H1 (cell line): ENCODE results near the gene CYB561A3. TPM values are rescaled to one million over a fixed set of nuclear protein-coding genes. Genes with fewer than 3 reads are reported as not detected.

ENCODE experiments used
- CTCF ChIA-PET: fragments of 300-600 bp; sonication (Branson Sonifier 250); formaldehyde crosslinking; loops from one replicate; lab custom pipeline; 2021; ENCODE audit not compliant: partially characterized antibody; lab: Charles Lee
- POLR2A ChIA-PET: fragments of 300-600 bp; sonication (Branson Sonifier 250); formaldehyde crosslinking; loops from one replicate; lab custom pipeline; 2021; ENCODE audit warnings: inconsistent platforms; ENCODE audit not compliant: partially characterized antibody; lab: Charles Lee
- DNase-seq, 2 experiments: peaks; one replicate each; pipeline versions ENCODE4 v3.0.0 to v3.0.0-alpha.2; 2010 to 2022; ENCODE audit warnings: low spot score in 2 of 2, low read depth in 1 of 2, mixed read lengths in 1 of 2
- FAIRE-seq: peaks from 2 replicates; lab custom pipeline; 2011; peaks lifted over from hg19 to GRCh38; lab: Jason Lieb, UNC
- H2AFZ ChIP-seq: 2 replicates; pipeline ENCODE4 v1.8.1; 2012; ENCODE audit warnings: low read length, inconsistent platforms
- H2AK5ac ChIP-seq: 2 replicates; pipeline ENCODE4 v1.6.1; 2013; ENCODE audit warnings: low read depth, low read length
- H2BK120ac ChIP-seq: replicated peaks from 2 replicates; pipeline ENCODE3; 2013; ENCODE audit warnings: low read depth, low read length, inconsistent platforms
- H2BK12ac ChIP-seq: 2 replicates; pipeline ENCODE4 v1.6.1; 2013; ENCODE audit warnings: low read depth, low read length
- H2BK15ac ChIP-seq: 2 replicates; pipeline ENCODE4 v1.6.1; 2013; ENCODE audit warnings: low read length
- H2BK20ac ChIP-seq: 2 replicates; pipeline ENCODE4 v1.6.1; 2013; ENCODE audit warnings: low read length
- H2BK5ac ChIP-seq: 2 replicates; pipeline ENCODE4 v1.6.1; 2013; ENCODE audit warnings: low read depth, low read length
- H3K14ac ChIP-seq: 2 replicates; pipeline ENCODE4 v1.6.1; 2013; ENCODE audit warnings: inconsistent platforms; ENCODE audit not compliant: insufficient read length
- H3K18ac ChIP-seq: 2 replicates; pipeline ENCODE4 v1.6.1; 2013; ENCODE audit warnings: low read length; ENCODE audit errors: extremely low read depth
- H3K23ac ChIP-seq: 2 replicates; pipeline ENCODE4 v1.6.1; 2013; ENCODE audit warnings: inconsistent platforms; ENCODE audit not compliant: insufficient read length
- H3K23me2 ChIP-seq: 2 replicates; pipeline ENCODE4 v1.6.1; 2013; ENCODE audit warnings: low read depth, low read length
- H3K27ac ChIP-seq: 2 replicates; pipeline ENCODE4 v1.6.1; 2011; ENCODE audit warnings: low read depth, low read length, inconsistent platforms
- H3K27me3 ChIP-seq, 4 experiments: replicated peaks in 1 of 4; 1 replicate in 1 of 4; 2 replicates in 3 of 4; pipeline versions ENCODE4 v1.6.1 to v1.8.1; 2011 to 2013; ENCODE audit warnings: low read length in 3 of 4, mild to moderate bottlenecking in 3 of 4, inconsistent platforms in 2 of 4, mixed read lengths in 2 of 4, moderate library complexity in 1 of 4; ENCODE audit not compliant: control insufficient read depth in 3 of 4, insufficient read depth in 3 of 4; ENCODE audit errors: extremely low read depth in 1 of 4
- H3K36me3 ChIP-seq, 4 experiments: 2 replicates each; pipeline versions ENCODE4 v1.6.1 to v1.8.1; 2011 to 2013; ENCODE audit warnings: mild to moderate bottlenecking in 4 of 4, low read length in 3 of 4, moderate library complexity in 2 of 4, control low read depth in 1 of 4, inconsistent platforms in 1 of 4; ENCODE audit not compliant: insufficient read depth in 4 of 4, control insufficient read depth in 2 of 4
- H3K4ac ChIP-seq: replicated peaks from 2 replicates; pipeline ENCODE3; 2013; ENCODE audit warnings: low read length, low read depth, mixed read lengths, inconsistent platforms; ENCODE audit not compliant: insufficient read length
- H3K4me1 ChIP-seq, 4 experiments: replicated peaks in 1 of 4; 1 replicate in 1 of 4; 2 replicates in 3 of 4; pipeline versions ENCODE4 v1.6.1 to v1.8.1; 2011 to 2013; ENCODE audit warnings: low read length in 3 of 4, inconsistent platforms in 2 of 4, mixed read lengths in 1 of 4; ENCODE audit not compliant: insufficient read depth in 4 of 4, control insufficient read depth in 3 of 4
- H3K4me2 ChIP-seq, 2 experiments: 2 replicates each; pipeline versions ENCODE4 v1.6.1 to v1.8.1; 2011 to 2013; ENCODE audit warnings: low read depth in 2 of 2, low read length in 2 of 2, control low read depth in 1 of 2, inconsistent platforms in 1 of 2, mild to moderate bottlenecking in 1 of 2; ENCODE audit not compliant: insufficient read depth in 1 of 2
- H3K4me3 ChIP-seq, 4 experiments: fragments of 200-600, 300-600 bp in 1 of 4; sonication (generic), shearing (Covaris generic), sonication (Bioruptor Twin) in 1 of 4; 2 replicates each; pipeline versions ENCODE4 v1.5.1 to v1.8.1; 2011 to 2016; ENCODE audit warnings: low read length in 4 of 4, low read depth in 3 of 4, control low read depth in 2 of 4, inconsistent platforms in 2 of 4, mild to moderate bottlenecking in 2 of 4, mixed read lengths in 1 of 4, moderate library complexity in 1 of 4; ENCODE audit not compliant: insufficient read depth in 2 of 4; ENCODE audit errors: extremely low read depth in 1 of 4
- H3K56ac ChIP-seq: replicated peaks from 2 replicates; pipeline ENCODE3; 2013; ENCODE audit warnings: low read depth, mild to moderate bottlenecking, mixed read lengths, low read length, inconsistent platforms; ENCODE audit not compliant: insufficient read length
- H3K79me1 ChIP-seq: 2 replicates; pipeline ENCODE4 v1.6.1; 2013; ENCODE audit warnings: low read depth, low read length, control low read depth
- H3K79me2 ChIP-seq, 2 experiments: 2 replicates each; pipeline versions ENCODE4 v1.6.1 to v1.8.1; 2012 to 2013; ENCODE audit warnings: low read length in 2 of 2, mild to moderate bottlenecking in 2 of 2, inconsistent platforms in 1 of 2; ENCODE audit not compliant: insufficient read depth in 2 of 2, control insufficient read depth in 1 of 2
- H3K9ac ChIP-seq, 4 experiments: replicated peaks in 1 of 4; 1 replicate in 1 of 4; 2 replicates in 3 of 4; pipeline versions ENCODE4 v1.6.1 to v1.8.1; 2011 to 2013; ENCODE audit warnings: low read depth in 3 of 4, low read length in 3 of 4, control low read depth in 2 of 4, mild to moderate bottlenecking in 2 of 4, moderate library complexity in 2 of 4, inconsistent platforms in 1 of 4; ENCODE audit errors: extremely low read depth in 1 of 4
- H3K9me3 ChIP-seq, 2 experiments: 2 replicates each; pipeline versions ENCODE4 v1.6.1 to v1.8.1; 2012 to 2013; ENCODE audit warnings: mild to moderate bottlenecking in 2 of 2, moderate library complexity in 2 of 2, control low read depth in 1 of 2, inconsistent platforms in 1 of 2, low read depth in 1 of 2, low read length in 1 of 2, mixed read lengths in 1 of 2; ENCODE audit not compliant: insufficient read depth in 2 of 2
- H4K20me1 ChIP-seq, 2 experiments: replicated peaks in 1 of 2; 2 replicates each; pipeline versions ENCODE3 to v1.8.1; 2011 to 2013; ENCODE audit warnings: inconsistent platforms in 2 of 2, low read length in 2 of 2, mild to moderate bottlenecking in 1 of 2; ENCODE audit not compliant: insufficient read depth in 2 of 2, control insufficient read depth in 1 of 2
- H4K5ac ChIP-seq: 2 replicates; pipeline ENCODE4 v1.6.1; 2013; ENCODE audit warnings: low read length, low read depth, mixed read lengths, inconsistent platforms; ENCODE audit not compliant: insufficient read length
- H4K8ac ChIP-seq: 2 replicates; pipeline ENCODE4 v1.8.0; 2013; ENCODE audit warnings: mild to moderate bottlenecking, moderate library complexity, low read length, inconsistent platforms; ENCODE audit not compliant: insufficient read depth; ENCODE audit errors: extremely low read depth
- H4K91ac ChIP-seq: replicated peaks from 2 replicates; pipeline ENCODE3; 2013; ENCODE audit warnings: low read length, mixed read lengths, inconsistent platforms; ENCODE audit not compliant: insufficient read length
- CHD1 ChIP-seq: IDR thresholded peaks from 2 replicates; pipeline ENCODE4 v1.6.1; 2012; ENCODE audit warnings: low read depth, low read length, improper control_type of control experiment
- EZH2 ChIP-seq: fragments of 200-600 bp; sonication (generic); IDR thresholded peaks from 2 replicates; pipeline ENCODE4 v1.7.1; 2012; ENCODE audit warnings: low read depth, mild to moderate bottlenecking, moderate library complexity, low read length, inconsistent platforms; ENCODE audit not compliant: severe bottlenecking
- KDM1A ChIP-seq: fragments of 200-600, 300-600 bp; sonication (generic); IDR thresholded peaks from 2 replicates; pipeline ENCODE4 v1.7.1; 2016; ENCODE audit warnings: mild to moderate bottlenecking, low read length, borderline replicate concordance
- SAP30 ChIP-seq: fragments of 300-600 bp; sonication (generic); IDR thresholded peaks from 2 replicates; pipeline ENCODE4 v1.7.1; 2012; ENCODE audit warnings: low read length, moderate library complexity, mild to moderate bottlenecking, inconsistent platforms; ENCODE audit not compliant: insufficient read depth, insufficient replicate concordance
- TAF1 ChIP-seq: IDR thresholded peaks from 2 replicates; pipeline ENCODE4 v1.6.1; 2011; ENCODE audit warnings: mild to moderate bottlenecking, low read depth, low read length
- WGBS, 2 experiments: shearing (Covaris generic) in 1 of 2; methylation state at CpG; one replicate each; pipeline versions ENCODE4 v1.1.6 to v1.1.7; 2013 to 2015; ENCODE audit warnings: low lambda C conversion rate in 2 of 2, mixed read lengths in 2 of 2, inconsistent platforms in 1 of 2, low coverage in 1 of 2, missing lambda C conversion rate in 1 of 2; ENCODE audit not compliant: insufficient replicate concordance in 2 of 2, insufficient coverage in 1 of 2, insufficient read length in 1 of 2; ENCODE audit errors: extremely low coverage in 1 of 2, missing lambda C conversion rate in 1 of 2; 5-methylcytosine and 5-hydroxymethylcytosine counted together
- polyA plus RNA-seq, 7 experiments: library from polyadenylated mRNA; depleted of rRNA in 3 of 7; stranded (reverse) in 5 of 7; unstranded in 2 of 7; fragments of >200 nt in 5 of 7; fragments of 200-250 nt in 2 of 7; gene quantifications; 1 replicate in 5 of 7; 2 replicates in 1 of 7; 4 replicates in 1 of 7; pipeline versions ENCODE4 v1.2.1 to v1.2.3, GENCODE V29; 2011 to 2013; ENCODE audit warnings: missing spikeins in 2 of 7, mixed read lengths in 2 of 7
- total RNA-seq: library from RNA; stranded (reverse); fragmentation: NEBNext Ultra II Directional; extraction: Animal tissue kit (Norgen Biotek cat#: 25700); gene quantifications from 2 replicates; pipeline ENCODE4 v1.2.1, GENCODE V29; 2021
- TF ChIP-seq, protein P1 (sequence below): IDR thresholded peaks from 2 replicates; pipeline ENCODE4 v1.6.1; 2012; ENCODE audit warnings: inconsistent platforms

CYB561A3 gene
- total and polyA plus RNA-seq, 2 of the 8 experiments (the other 6 are each of a cell fraction or from before 2014, with no cell fraction given), result 29.6 to 41.2 TPM

DNA sequence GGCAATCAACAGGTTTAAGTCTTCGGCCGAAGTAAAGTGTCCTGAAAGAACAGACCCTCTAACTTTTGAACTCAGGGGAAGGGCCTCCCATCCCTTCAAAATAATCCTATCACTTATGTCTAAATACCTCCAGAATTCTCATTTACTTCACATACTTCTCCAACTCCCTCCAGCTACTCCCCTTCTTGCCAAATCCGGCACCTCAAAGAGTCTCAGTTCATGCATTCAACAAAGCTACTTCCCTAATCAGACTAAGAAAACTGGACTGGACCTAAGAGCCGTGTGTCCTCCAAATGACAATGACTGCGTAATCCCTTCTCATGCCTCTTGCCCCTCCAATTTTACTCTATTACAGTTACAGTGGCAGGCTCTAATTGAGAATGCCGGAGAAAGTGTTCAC lies 30.0 kb downstream of the CYB561A3 start:
- Histone ChIP-seq H3K9me3 (no peaks in the 10 kb centered on the region), H3K4ac (no peak overlapping the region), H2AK5ac (no peak overlapping the region), H3K4me1 (peaks cover 5 to 14% (median 9%) of the 10 kb centered on the region in 4 experiments), H3K79me1 (peaks cover 9% of the 10 kb centered on the region; the same call in 1 of the 2 replicates), H4K5ac (no peak overlapping the region), H2BK12ac (no peak overlapping the region), H2BK20ac (no peak overlapping the region), H2AFZ (no peak overlapping the region), H4K8ac (0 out of 2 replicates have a peak overlapping the region, but pooled peaks have one; percentile 5), H3K23me2 (peaks cover 9% of the 10 kb centered on the region; the same call in 1 of the 2 replicates), H4K20me1 (peaks cover 0 to 13% of the 10 kb centered on the region in 2 experiments), H3K79me2 (peaks cover 23 to 63% of the 10 kb centered on the region in 2 experiments), H3K14ac (no peak overlapping the region), H2BK120ac (no peak overlapping the region), H3K56ac (no peak overlapping the region), H3K27me3 (no peaks in the 10 kb centered on the region), H3K27ac (no peak overlapping the region), H3K18ac (no peak overlapping the region), H3K23ac (no peak overlapping the region), H3K4me2 (peak overlapping the region; percentile 73 to 80), H4K91ac (no peak overlapping the region), H2BK5ac (no peak overlapping the region), H3K9ac (peak overlapping the region in 3 of 4 experiments; percentile 38 to 99 (median 89); a peak in 6 of 7 replicates), H3K4me3 (peak overlapping the region; percentile 79 to 96 (median 92); a peak in 5 of 8 replicates), H2BK15ac (no peak overlapping the region), H3K36me3 (peaks cover 10 to 28% (median 25%) of the 10 kb centered on the region in 4 experiments)
- 88 to 100% methylated on average over 1 to 6 of the region's 6 CpGs for WGBS, 2 experiments
- no peak for TF ChIP-seq KDM1A
- TF ChIP-seq TAF1, result no peak
- no peak for TF ChIP-seq CHD1
- no peak for TF ChIP-seq EZH2
- TF ChIP-seq, protein P1, sequence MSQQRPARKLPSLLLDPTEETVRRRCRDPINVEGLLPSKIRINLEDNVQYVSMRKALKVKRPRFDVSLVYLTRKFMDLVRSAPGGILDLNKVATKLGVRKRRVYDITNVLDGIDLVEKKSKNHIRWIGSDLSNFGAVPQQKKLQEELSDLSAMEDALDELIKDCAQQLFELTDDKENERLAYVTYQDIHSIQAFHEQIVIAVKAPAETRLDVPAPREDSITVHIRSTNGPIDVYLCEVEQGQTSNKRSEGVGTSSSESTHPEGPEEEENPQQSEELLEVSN, result no peak
- no peak for TF ChIP-seq SAP30
- FAIRE-seq (no peak), DNase-seq (no peak)
- ChIA-PET CTCF (interaction anchor here (0.5 to 3.0 kb wide), 8 partner anchors 21 to 307 kb away, joined by 3 to 28 read pairs (median 4); partner anchors contain the start of gene TMEM216), POLR2A (interaction anchor here (0.6 to 5.7 kb wide), 12 partner anchors 10 to 98 kb away, joined by 3 to 50 read pairs (median 4); partner anchors contain the start of genes CPSF7, CYB561A3, SDHAF2 and TMEM138)
